GM18511 (cell line): ENCODE measurements around the gene PAK3.

Experiments used
- ATAC-seq: cut with Tn5 transposase; IDR thresholded peaks from one replicate; pipeline ENCODE4 v1.9.1; 2021; ENCODE audit warnings: mild to moderate bottlenecking, moderate library complexity; ENCODE audit not compliant: unreplicated experiment

PAK3 gene

DNA sequence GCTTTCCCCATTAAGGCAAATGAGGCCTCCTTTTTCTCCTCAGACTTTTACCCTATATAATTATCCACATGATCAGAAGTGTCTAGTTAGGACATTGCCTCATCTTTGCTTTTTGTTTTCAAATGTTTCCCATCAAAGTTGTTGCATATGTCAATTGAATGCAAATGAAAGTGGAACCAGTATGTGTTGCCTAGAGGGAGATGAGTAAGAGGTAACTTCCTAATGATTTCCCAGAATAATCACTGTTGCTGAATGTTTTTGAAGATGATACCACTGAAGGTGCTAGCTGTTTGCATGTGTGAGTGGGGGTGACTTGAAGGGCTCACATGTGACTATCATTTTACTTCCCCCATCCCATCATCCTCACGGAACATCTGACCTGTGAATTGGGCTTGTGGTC lies 33.9 kb downstream of the PAK3 start:
- no peak for ATAC-seq

DNA sequence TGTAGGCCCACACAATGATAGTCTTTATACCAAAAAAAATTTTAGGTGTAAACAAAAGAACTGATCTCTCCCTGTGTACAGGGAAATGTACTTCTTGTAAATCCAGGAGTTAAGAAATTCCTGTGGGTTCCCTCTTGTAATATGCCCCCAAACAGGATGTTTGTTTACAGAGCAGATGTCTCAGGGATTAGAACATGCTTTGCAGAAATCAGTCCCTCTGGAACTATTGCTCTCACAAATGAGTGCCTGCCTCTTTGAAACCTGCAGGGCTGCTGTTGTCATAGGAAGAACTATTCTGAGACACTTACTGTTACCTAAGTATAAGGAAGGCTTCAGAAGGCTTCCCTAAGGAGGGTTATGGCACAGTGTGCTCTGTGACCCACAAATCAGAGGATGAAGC lies 35.6 kb downstream of the PAK3 start:
- no peak for ATAC-seq

DNA sequence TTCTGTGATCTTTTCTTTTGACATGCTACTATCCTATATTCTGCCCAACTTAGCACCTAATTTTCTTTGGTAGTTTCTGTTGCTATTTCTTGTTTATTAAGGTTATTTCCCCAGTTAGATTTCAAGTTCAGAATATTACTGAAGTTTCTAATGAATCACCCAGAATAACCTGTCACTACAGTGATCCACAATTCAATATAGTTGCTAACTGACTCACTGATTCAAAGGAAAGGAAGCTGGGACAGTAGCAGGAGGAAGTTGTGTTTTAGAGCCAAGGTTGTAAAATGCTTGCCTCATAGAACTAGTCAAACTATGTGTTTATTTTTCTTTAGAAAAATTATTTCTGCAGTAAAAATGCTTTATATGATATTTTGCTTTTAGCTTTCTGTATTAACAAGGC lies 37.4 kb downstream of the PAK3 start:
- ATAC-seq, result no peak

DNA sequence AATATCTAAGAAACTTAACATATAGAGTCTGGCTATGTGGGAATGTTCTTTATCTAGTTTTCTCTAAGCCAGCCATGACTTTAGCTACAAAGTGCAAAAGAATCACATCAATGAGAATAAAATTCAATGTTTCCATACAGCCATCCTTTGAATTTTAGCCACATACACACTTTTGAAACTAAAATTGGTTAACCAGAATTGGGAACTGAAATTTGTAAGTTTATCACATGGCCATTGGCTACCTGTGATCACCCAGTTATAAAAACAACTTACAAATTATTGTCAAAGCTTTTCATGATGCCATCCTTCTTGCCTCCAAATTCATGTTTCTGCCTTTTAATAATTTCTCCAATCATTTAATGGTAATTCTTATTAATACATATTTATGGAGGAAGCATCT lies 49.9 kb downstream of the PAK3 start:
- no peak for ATAC-seq

DNA sequence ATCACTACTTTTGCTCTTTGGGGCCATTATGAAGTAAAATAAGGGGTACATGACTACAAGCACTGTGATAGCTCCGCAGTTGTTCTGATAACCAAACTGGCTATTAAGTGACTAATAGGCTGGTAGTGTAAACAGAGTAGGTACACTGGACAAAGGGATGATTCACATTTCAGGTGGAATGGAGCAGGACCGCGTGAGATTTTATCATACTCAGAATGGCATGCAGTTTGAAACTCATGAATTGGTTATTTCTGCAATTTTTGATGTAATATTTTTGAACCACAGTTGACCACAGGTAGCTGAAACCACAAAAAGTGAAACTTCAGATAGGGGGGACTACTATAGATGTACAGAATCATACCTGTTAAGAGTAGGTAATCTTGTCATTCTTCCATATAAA lies 55.8 kb downstream of the PAK3 start:
- no peak for ATAC-seq

DNA sequence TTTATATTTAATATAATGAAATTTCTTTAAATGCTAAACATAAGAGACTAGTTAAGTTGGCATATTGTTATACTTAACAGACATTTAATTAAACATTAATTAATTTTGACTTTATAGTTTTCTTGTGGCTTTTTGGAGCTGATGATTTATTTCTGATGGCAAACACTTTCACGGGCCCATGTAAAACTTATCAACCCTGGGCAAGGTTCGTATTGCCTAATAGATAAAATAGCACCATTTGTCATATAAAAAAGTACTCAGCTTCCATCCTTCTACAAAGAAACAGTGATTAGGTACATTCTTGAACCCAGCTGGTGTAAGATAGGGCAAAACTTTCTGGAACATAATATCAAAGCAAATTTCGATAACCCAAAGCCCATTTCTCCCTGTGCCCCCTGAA lies 63.2 kb downstream of the PAK3 start:
- ATAC-seq, result no peak

DNA sequence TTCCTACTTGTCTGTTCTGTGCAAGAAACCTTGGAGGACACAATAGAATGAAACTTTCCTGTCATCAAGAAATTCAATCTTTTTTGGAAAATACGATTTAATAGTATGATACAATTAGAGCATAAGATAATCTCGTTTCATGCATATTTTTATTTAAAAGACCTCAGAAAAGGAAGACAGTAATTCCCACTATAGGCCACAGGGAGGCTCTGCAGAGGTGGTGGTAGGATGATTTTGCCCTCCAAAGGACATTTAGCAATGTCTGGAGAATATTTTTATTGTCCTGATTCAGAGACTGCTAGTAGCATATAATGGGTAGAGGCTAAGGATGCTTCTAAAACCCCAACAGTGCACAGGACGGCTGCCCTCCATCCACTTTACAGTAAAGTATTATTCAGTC lies 68.7 kb downstream of the PAK3 start:
- no peak for ATAC-seq

DNA sequence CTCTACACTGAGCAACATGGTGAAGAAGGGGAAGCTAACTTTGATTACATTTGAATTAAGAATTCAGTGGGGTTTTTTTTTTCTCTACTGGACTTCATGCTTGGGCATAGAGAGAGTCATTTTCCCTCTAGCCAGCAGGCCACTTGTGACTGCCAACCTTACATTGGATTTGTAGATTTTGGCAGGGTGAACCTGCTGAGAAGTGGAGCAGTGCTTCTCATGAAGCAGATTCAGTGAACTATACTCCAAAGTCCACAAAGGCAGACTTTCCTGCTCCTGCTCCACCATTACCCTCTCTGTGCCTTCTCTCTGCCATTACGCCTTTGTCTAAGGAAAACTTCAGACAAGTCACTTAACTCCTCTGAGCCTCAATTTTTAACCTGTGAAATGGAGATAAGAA lies 69.9 kb downstream of the PAK3 start:
- ATAC-seq, result no peak

DNA sequence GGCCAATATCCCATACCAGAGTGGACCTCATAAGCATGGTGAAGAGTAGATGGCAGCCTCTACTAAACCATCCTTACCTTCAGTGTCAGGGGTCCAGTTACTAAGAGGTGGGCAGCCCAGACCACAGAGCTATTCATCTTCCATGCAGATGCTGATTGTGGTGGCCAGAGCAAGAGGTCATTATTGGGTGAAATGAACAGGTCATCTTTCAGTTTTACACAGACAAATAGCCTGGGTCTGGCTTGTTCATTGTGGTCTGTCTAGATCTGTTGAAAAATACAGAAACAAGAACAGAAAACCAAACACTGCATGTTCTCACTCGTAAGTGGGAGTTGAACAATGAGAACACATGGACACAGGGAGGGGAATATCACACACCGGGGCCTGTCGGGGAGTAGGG lies 71.3 kb downstream of the PAK3 start:
- no peak for ATAC-seq

DNA sequence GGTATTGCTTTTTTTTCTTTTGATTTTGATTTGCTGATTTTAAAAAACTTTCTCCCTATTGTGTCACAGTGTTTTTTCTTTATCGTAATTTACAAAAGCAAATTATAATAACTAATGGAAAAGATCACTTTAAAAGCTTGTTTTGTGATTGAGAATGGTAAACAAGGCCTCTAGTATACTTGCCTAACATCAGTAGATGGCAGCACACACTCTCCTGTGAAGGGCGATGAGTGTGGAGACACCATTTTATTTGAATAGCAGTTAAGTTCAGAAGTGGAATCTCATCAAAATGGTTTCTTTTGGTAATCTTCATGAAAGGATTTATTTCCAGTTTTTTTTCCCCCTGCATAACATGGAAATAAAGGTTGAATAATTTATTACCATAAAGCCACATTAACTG lies 72.3 kb downstream of the PAK3 start:
- ATAC-seq, result no peak

DNA sequence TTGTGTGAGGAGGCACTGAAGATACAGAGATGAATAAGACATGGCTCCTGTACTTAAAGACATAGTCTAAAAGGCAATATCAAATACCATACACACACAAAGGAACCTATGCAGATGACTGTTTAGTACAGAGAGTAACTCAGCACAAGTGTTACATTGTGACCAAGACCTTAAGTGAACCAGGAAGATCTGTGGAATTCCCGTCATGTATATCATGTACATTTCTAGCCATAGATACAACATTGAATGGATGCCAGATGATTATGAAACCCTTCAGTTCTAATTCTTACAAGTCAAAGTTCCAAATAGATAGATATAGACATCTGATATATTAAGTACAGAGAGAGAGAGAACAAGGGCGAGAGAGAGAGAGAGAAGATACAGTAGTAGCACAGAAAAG lies 73.2 kb downstream of the PAK3 start:
- ATAC-seq, result no peak

DNA sequence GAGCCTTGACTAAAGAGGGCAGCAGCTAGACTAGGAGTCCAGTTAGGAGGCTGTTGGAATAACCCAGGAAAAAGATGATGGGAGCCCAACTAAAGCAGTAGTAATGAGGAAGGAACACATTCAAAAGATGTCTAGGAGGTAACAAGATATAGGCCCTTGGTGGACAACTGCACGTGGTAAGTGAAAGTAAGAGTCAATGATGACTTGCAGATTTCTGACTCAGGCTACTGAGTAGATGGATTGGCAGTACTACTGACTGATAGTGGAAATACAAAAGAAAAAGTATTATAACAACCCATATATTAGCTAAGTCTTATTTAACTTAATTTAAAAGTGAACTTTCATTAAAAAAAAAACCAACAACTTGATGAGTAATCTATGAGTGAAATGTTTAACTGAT lies 74.0 kb downstream of the PAK3 start:
- no peak for ATAC-seq

DNA sequence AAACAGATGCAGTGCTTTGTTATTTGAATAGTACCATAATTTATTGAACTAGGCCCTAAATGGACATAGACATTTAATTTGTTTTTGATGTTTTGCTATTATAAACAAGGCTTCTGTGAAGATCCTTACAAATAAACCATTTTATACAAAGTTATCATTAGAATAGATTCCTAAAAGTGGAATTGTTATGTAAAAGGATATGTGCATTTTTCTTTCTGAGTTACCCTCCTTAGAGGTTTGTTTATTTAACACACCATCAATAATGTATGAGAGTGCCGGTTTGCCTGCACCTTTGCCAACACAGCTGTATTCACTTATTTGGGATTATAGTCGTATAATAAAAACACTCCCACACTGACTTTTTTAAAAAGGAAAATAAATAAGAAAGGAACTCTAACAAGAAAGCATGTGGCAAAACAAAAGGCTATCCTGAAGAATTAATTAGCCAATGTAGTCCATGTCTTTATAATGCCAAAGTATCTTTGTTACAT lies 84.8 kb downstream of the PAK3 start:
- no peak for ATAC-seq

DNA sequence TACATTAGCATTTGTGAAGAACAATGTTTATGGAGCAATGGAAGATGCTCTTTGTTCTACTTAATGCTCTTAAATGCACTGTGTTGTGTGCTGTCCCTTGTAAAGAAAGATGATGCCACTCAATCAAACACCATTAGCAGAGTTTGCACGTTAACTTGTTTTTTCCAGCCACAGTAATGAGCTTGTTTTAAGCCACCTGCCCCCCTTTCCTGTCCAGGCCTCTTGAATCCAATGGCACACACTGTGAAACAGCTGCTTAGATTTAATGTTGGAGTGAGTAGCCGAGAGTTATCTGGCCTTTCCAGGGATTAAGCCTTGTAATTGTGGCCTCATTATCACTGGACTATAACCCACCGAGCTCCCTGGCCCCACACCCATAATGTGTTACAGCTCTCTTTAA lies 86.0 kb downstream of the PAK3 start:
- no peak for ATAC-seq

DNA sequence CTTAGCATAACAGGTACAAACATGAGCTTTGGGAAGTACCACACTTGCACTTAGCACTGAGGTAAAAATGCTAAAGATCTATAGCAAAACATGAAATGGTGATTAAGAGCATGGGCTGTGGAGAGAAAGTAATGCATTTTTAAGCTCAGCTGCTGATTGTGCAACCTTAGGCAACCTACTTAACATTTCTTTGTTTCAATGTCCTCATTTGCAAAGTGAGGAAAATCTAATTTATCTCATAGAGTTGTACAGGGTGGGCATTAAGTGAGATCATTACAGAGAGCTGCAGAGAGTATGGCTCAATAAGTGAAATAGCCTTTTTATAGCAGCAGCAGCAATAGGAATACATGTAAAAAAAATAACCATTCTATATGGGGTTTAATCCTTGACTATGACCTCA lies 87.0 kb downstream of the PAK3 start:
- no peak for ATAC-seq

DNA sequence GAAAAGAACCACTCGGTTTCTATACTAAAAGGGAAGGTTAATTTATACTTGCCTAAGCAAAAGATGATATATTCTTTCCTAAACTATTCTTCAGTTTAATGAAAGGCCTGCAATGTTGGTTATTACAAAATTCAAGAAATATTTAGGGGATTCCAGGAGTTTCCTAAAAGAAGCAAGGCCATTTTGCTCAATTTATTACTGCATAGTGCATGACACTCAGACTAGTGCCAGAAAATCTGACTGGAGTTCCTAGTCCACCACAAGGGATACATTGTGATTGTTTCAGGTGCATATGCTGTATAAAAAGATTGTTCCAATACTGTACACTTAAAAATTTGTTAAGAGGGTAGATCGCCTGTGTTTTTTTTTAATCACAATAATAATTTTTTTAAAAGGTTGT lies 95.6 kb downstream of the PAK3 start:
- no peak for ATAC-seq

DNA sequence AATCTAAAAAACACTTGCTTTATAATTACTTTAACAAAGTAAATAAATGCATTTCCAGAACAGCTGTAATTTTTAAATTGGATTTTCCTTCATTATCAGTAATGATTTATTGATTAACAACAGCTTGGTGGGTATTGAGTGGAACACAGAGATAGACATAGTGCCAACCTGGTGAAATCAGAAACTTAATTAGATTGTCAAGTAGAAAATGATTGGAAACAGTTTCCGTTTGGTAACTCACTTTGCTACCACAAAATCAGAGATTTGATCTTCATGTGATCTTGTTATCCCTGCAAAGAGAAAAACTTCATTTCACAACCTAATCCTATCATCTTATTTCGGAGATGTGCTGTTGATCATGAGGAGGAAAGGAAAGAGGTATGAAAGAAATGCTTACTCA lies 103.5 kb downstream of the PAK3 start:
- no peak for ATAC-seq

DNA sequence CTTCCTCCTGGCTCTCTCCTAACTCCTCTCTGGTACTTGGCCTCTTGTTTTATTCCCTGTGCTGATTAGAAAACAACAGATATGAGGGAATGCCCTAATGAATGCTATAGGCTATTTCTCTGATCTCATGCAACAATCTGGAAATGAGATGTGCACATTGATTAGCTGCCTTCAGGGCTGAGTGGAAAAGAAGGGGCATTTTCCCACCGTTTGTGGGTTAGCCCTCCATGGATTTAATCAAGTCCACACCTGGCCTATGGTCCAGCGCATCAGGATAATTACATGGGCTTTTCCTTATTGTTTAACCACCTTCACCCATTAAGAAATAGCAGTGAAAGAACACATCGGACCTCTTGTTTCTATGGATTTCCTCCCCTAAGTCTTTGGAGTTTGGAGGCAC lies 104.3 kb downstream of the PAK3 start:
- ATAC-seq, result no peak

DNA sequence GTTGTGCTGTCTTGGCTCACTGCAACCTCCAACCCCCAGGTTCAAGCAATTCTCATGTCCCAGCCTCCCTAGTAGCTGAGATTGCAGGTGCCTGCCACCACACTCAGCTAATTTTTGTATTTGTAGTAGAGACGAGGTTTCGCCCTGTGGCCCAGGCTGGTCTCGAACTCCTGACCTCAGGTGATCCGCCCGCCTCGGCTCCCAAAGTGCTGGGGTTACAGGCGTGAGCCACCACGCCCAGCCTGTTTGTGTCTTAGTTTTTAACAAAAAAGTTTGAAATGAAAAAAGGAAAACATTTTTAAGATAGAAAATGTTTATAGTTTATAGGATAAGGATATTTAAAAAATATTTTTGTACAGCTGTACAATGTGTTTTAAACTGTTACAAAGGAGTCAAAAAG lies 111.9 kb downstream of the PAK3 start:
- no peak for ATAC-seq

DNA sequence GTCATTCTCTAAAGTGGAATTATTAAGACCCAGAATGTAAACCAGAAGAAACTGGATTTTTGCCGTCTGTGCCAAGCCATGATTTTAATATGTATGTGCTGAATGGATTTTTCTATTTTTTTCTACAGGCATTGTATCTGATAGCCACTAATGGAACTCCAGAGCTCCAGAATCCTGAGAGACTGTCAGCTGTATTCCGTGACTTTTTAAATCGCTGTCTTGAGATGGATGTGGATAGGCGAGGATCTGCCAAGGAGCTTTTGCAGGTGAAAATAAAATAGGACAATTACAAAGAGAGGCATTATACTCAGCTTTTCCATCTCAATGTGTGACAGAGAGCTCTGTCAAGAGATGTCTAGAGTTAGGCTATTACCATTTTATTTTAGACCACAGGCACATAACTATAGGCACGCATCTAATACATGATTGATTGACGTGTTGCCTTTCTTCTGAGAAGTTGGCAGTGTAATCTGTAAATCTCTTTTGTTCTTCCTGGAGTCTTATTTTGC lies 120.4 kb downstream of the PAK3 start:
- ATAC-seq, result no peak

DNA sequence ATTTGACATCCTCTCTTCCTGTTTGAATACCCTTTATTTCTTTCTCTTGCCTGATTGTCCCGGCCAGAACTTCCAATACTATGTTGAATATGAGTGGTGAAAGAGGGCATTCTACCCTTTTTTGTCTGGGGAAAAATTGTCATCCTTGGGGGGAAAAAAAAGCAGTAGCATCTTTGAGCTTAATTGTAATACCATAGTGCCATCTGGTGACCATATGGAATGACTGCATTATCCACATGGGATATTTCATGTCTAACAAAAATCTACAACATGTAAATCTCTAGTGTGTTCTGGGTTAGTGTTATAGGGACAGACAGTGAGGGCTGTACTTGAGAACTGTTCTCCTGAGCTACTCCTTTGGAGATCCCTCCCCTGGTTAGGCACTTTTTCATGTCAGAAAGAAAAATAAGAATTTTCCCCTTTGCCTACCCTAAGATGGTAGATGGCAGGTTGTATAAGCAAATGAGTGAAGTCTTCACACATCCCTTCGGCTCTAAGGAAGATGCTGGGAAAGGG lies 148.3 kb downstream of the PAK3 start:
- no peak for ATAC-seq

DNA sequence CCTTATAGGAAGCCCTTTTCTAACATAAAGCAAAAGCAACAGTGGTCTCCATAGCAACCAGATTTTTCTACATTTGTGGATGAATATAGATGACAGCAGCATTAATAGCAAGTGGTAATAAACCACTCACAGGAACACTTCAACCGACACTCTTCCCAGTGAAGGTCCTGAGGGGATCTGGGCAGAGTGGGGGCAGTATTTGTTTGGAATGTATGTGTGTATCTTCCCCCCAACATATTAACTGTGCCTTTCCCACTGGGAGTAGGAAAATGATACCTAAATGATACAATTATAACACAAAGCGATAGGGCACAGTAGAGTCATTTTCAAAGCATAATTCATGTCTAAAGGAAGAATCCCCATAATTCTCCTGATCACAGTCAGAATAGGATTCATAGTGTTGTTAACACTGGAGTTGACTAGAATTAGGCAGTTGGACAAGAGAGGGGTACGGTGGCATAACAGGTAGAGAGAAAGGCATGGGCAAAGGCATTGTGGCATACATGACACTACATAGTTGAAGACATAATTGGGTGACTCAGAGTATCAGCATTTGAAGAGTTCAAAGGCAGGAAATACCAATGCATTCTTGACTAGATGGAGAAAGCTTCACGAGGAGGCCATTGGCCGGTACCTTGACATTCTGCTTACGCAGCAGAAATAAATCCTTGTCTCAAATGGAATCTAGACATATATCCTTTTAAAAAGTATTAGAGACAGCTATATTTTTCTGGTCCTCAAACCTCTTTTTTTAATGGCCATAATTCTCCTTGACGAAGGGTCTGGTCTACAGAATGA lies 159.1 kb downstream of the PAK3 start:
- no peak for ATAC-seq

DNA sequence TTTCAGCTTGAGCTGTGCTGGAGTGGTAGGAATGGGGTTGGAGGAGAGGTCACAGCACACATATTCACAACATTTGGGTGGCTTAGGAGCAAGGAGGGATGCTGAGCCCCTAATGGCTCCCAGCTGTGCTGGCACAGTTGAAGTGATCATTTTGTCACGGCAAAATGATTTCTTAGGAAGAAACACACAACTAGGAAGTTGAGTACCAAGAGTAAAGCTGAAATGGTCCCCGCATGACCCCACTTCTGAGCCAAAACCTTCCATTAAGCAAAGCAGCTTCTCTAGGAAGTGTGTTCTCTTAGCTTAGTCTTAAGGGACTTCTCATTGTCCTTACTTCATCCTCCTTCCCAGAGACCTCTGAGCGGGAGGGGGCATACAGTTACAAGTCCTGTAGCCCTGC lies 161.7 kb downstream of the PAK3 start:
- ATAC-seq, result no peak
